ENCODE results near the gene PPRC1.

Gene PPRC1

GRCh38 chr10:102191956-102192355 is 59.1 kb downstream of the PPRC1 start:
- DNase-seq, result no peak

GRCh38 chr10:102195296-102195870 is 62.5 kb downstream of the PPRC1 start:
- no peak for DNase-seq

GRCh38 chr10:102196893-102197292 is 64.1 kb downstream of the PPRC1 start:
- DNase-seq, result no peak

GRCh38 chr10:102198027-102198426 is 65.2 kb downstream of the PPRC1 start:
- DNase-seq, result no peak
